ENCODE measurements around the gene SCNN1B. TPM values are rescaled to one million over a fixed set of nuclear protein-coding genes. Genes with fewer than 3 reads are reported as not detected.

Gene SCNN1B
- total and polyA plus RNA-seq, 2 of the 13 experiments (the other 11 are each of a cell fraction or from before 2014, with no cell fraction given): not detected

DNA sequence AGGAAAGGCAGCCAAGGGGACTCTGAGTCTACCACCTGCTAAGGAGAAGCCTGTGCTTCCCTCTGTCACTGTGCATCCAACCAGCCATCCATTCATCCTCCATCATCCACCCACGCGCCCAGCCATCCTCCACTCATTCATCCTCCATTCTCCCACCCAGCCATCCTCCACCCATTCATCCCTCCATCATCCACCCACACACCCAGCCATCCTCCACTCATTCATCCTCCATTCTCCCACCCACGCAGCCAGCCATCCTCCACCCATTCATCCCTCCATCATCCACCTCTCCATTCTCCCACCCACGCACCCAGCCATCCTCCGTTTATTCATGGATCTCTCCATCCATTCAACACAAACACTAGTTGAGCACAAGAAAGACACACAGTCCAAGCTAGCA lies 76.8 kb downstream of the SCNN1B start (continued):
- TF ChIP-seq, protein P1, sequence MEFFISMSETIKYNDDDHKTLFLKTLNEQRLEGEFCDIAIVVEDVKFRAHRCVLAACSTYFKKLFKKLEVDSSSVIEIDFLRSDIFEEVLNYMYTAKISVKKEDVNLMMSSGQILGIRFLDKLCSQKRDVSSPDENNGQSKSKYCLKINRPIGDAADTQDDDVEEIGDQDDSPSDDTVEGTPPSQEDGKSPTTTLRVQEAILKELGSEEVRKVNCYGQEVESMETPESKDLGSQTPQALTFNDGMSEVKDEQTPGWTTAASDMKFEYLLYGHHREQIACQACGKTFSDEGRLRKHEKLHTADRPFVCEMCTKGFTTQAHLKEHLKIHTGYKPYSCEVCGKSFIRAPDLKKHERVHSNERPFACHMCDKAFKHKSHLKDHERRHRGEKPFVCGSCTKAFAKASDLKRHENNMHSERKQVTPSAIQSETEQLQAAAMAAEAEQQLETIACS (CRISPR knock-in tag; IDR thresholded peaks at IDR 0.05): no peak
- TF ChIP-seq ZNF589 (CRISPR knock-in tag; conservative IDR thresholded peaks at IDR 0.05): no peak
- TF ChIP-seq, protein P2, sequence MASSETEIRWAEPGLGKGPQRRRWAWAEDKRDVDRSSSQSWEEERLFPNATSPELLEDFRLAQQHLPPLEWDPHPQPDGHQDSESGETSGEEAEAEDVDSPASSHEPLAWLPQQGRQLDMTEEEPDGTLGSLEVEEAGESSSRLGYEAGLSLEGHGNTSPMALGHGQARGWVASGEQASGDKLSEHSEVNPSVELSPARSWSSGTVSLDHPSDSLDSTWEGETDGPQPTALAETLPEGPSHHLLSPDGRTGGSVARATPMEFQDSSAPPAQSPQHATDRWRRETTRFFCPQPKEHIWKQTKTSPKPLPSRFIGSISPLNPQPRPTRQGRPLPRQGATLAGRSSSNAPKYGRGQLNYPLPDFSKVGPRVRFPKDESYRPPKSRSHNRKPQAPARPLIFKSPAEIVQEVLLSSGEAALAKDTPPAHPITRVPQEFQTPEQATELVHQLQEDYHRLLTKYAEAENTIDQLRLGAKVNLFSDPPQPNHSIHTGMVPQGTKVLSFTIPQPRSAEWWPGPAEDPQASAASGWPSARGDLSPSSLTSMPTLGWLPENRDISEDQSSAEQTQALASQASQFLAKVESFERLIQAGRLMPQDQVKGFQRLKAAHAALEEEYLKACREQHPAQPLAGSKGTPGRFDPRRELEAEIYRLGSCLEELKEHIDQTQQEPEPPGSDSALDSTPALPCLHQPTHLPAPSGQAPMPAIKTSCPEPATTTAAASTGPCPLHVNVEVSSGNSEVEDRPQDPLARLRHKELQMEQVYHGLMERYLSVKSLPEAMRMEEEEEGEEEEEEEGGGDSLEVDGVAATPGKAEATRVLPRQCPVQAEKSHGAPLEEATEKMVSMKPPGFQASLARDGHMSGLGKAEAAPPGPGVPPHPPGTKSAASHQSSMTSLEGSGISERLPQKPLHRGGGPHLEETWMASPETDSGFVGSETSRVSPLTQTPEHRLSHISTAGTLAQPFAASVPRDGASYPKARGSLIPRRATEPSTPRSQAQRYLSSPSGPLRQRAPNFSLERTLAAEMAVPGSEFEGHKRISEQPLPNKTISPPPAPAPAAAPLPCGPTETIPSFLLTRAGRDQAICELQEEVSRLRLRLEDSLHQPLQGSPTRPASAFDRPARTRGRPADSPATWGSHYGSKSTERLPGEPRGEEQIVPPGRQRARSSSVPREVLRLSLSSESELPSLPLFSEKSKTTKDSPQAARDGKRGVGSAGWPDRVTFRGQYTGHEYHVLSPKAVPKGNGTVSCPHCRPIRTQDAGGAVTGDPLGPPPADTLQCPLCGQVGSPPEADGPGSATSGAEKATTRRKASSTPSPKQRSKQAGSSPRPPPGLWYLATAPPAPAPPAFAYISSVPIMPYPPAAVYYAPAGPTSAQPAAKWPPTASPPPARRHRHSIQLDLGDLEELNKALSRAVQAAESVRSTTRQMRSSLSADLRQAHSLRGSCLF (CRISPR knock-in tag; IDR thresholded peaks at IDR 0.05; ENCODE audit: borderline replicate concordance): no peak
- peak; percentile 77; the same call in 1 of the 2 replicates for TF ChIP-seq NONO (IDR thresholded peaks at IDR 0.05)
- no peak for TF ChIP-seq NONO (CRISPR knock-in tag; conservative IDR thresholded peaks at IDR 0.05)
- 0 out of 2 replicates have a peak, but pooled peaks have one; percentile 70 for TF ChIP-seq NBN (conservative IDR thresholded peaks at IDR 0.05)
- no peak for TF ChIP-seq SOX5 (CRISPR knock-in tag; IDR thresholded peaks at IDR 0.05; ENCODE audit: borderline replicate concordance)
- TF ChIP-seq, protein P3, sequence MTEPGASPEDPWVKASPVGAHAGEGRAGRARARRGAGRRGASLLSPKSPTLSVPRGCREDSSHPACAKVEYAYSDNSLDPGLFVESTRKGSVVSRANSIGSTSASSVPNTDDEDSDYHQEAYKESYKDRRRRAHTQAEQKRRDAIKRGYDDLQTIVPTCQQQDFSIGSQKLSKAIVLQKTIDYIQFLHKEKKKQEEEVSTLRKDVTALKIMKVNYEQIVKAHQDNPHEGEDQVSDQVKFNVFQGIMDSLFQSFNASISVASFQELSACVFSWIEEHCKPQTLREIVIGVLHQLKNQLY (CRISPR knock-in tag; IDR thresholded peaks at IDR 0.05): no peak
- TF ChIP-seq, protein P4, sequence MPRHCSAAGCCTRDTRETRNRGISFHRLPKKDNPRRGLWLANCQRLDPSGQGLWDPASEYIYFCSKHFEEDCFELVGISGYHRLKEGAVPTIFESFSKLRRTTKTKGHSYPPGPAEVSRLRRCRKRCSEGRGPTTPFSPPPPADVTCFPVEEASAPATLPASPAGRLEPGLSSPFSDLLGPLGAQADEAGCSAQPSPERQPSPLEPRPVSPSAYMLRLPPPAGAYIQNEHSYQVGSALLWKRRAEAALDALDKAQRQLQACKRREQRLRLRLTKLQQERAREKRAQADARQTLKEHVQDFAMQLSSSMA (CRISPR knock-in tag; IDR thresholded peaks at IDR 0.05): no peak
- no peak for TF ChIP-seq CHD2 (IDR thresholded peaks at IDR 0.05; ENCODE audit: low read depth, low read length)
- TF ChIP-seq ZNF550 (CRISPR knock-in tag; IDR thresholded peaks at IDR 0.05; ENCODE audit: borderline replicate concordance): no peak
- no peak for TF ChIP-seq ZNF20 (CRISPR knock-in tag; IDR thresholded peaks at IDR 0.05)
- TF ChIP-seq ZNF724P (CRISPR knock-in tag; IDR thresholded peaks at IDR 0.05; ENCODE audit: borderline replicate concordance): no peak
- TF ChIP-seq ZNF687 (CRISPR knock-in tag; IDR thresholded peaks at IDR 0.05): no peak
- TF ChIP-seq, protein P5, sequence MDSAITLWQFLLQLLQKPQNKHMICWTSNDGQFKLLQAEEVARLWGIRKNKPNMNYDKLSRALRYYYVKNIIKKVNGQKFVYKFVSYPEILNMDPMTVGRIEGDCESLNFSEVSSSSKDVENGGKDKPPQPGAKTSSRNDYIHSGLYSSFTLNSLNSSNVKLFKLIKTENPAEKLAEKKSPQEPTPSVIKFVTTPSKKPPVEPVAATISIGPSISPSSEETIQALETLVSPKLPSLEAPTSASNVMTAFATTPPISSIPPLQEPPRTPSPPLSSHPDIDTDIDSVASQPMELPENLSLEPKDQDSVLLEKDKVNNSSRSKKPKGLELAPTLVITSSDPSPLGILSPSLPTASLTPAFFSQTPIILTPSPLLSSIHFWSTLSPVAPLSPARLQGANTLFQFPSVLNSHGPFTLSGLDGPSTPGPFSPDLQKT (CRISPR knock-in tag; IDR thresholded peaks at IDR 0.05; ENCODE audit: borderline replicate concordance): no peak
- no peak for TF ChIP-seq ATF4 (CRISPR knock-in tag; IDR thresholded peaks at IDR 0.05)

Data from HepG2 (cell line).